22Rv1 (cell line): ENCODE data around the gene ERVV-1.
A peak's percentile ranks its signal among the peaks of the same experiment; 100 is the strongest.
"Not testable (repeated sequence)": the region's sequence is repeated elsewhere in the genome, so short reads cannot be mapped to it uniquely, and the experiment has no call there.

ENCODE experiments used
- H3K27ac ChIP-seq: fragments of 450-650 bp; 2 replicates; pipeline ENCODE4 v1.5.1; 2017
- CTCF ChIP-seq: fragments of 450-650 bp; IDR thresholded peaks from 2 replicates; pipeline ENCODE4 v1.5.1; 2017; ENCODE audit warnings: mild to moderate bottlenecking
- ZFX ChIP-seq: fragments of 450-650 bp; IDR thresholded peaks from 2 replicates; pipeline ENCODE4 v1.6.1; 2017; ENCODE audit warnings: antibody characterized with exemption, borderline replicate concordance

The ERVV-1 gene

GRCh38 chr19:53015730-53016129 is 2.0 kb downstream of the ERVV-1 start:
- TF ChIP-seq ZFX (no peak), CTCF (no peak)

GRCh38 chr19:53019684-53020083 is 6.0 kb downstream of the ERVV-1 start:
- 0 out of 2 replicates have a peak, but pooled peaks have one; percentile 8 for TF ChIP-seq CTCF
- no peak for TF ChIP-seq ZFX
- H3K27ac ChIP-seq, result no peak overlapping the region

More at GRCh38 chr19:53015730-53016129, 2.0 kb downstream of the ERVV-1 start:
- H3K27ac ChIP-seq, result no peak overlapping the region

- H3K27ac ChIP-seq, result not testable (repeated sequence)
These were observed 14.6 kb downstream of the ERVV-1 start for GRCh38 chr19:53028306-53028705.

GRCh38 chr19:53034054-53034453 is 20.3 kb downstream of the ERVV-1 start:
- no peak for TF ChIP-seq ZFX
- TF ChIP-seq CTCF, result no peak
- no peak overlapping the region for H3K27ac ChIP-seq

GRCh38 chr19:53034948-53035675 is 21.4 kb downstream of the ERVV-1 start:
- TF ChIP-seq CTCF (no peak), ZFX (no peak)
- H3K27ac ChIP-seq, result no peak overlapping the region

- no peak for TF ChIP-seq ZFX
- no peak for TF ChIP-seq CTCF
- H3K27ac ChIP-seq, result no peak overlapping the region
These were observed 23.7 kb downstream of the ERVV-1 start for GRCh38 chr19:53037101-53038097.

GRCh38 chr19:53041366-53041765 is 27.6 kb downstream of the ERVV-1 start:
- no peak overlapping the region for H3K27ac ChIP-seq
- TF ChIP-seq ZFX (no peak), CTCF (no peak)
